AML-193 (cell line): ENCODE data around the gene C1QTNF12.

Experiments
- DNase-seq, 2 experiments: peaks; one replicate each; lab custom pipeline; 2025; lab: John Stamatoyannopoulos, UW

Gene C1QTNF12

DNA sequence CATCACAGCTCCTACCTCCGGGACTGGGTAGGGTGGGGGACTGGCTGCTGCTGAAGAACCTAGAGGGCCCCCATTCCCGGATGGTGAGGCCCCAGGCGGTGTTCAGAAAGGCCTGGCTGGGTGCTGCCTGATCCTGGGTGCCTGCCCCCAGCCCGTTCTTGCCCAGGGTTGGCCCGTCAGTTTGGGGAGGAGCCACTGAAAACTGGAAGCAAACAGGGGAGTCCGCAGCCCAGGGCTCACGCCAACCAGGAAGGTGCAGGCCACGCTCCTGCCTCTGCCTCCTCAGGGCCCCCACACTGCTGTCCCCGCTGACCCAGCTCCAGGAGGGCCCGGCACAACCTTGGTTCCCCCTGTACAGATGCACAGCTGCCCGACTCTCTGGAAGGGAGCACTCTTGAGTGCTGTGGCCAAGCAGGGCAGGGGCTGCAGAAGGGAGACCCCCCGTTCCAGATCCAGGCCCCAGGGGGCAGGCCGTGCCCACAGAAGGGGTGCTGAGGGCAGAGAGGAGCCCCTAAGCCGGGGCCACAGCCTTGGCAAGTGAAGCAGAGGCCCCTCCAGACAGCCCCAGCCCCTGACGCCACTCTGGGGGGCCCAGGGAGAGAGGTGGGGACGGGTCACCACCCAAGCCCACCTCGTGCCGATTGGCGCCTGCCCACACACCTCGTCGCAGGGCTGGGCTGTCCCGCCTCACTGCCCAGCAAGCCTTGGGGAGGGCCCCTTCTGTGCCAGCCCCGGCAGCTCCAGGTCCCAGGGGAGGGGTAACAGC is 5.5 kb downstream of the C1QTNF12 start:
- DNase-seq, result no peak

DNA sequence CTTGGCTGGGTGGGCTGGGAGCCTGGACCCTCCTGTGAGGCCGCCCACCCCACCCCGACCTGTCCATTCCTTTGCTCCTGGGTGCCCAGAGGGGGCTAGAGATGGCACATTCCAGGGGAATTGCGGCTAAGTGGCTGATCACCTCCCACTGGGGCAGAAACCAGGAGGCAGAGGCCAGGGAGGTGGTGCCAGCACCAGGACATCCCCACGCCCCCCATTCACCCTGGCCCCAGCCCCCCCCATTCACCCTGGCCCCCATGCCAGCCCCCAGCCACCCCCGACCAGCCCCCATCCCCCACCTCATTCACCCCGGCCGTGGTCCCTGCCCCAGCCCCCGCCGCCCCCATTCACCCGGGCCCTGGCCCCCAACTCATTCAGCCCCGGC is 6.2 kb downstream of the C1QTNF12 start:
- no peak for DNase-seq

DNA sequence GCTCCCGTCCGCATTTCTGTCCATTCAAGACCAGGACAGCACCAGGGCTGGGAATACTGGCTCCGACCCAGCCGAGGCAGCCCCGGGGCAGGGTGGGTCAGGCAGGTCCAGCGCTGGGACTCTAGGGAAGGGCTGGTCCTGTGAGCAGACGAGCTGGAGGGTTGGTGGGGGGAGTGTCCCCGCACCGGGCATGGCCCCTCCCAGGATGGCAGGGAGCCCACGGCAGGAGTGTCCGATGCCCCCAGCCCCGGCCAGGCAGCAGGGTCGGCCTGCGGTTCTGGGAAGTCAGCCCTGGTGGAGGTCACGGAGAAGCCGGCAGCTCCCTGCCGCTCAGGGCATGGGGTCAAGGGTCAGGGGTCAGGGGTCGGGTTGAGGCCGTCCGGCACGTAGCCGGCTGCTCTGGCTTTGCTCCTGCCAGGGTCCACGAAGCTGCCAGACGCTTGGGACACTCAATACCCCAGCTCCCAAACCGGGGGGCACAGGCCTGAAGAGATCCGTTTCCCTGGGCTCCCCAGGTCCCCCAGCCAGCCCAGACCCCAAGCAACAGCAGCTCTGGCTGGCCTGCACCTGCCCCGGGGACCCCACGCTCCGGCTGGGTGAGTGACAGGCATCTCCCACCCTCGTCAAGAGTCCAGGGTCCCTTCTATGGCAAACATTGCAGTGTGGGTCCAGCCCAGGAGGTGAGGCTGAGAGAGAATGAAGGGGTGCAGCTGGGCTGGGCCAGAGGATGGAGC is 6.7 kb downstream of the C1QTNF12 start:
- DNase-seq, result no peak

DNA sequence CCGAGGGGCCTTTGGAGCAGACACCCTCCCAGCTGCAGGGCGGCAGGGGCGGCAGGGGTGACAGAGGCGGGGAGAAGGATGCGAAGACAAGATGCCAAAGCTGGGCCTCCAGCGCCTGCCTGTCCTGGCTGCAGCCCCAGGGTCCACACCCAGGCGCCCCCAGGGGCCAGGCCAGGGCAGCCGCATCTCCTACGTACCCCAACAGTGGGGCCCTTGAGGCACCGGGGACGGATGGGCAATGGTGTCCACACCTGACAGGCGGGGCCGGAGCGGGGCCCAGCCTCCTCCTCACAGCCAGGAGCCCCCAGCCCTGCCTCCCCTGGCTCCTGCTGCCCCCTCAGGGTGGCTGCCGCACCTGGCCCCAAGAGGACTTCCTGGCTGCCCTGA is 7.3 kb downstream of the C1QTNF12 start:
- no peak for DNase-seq

DNA sequence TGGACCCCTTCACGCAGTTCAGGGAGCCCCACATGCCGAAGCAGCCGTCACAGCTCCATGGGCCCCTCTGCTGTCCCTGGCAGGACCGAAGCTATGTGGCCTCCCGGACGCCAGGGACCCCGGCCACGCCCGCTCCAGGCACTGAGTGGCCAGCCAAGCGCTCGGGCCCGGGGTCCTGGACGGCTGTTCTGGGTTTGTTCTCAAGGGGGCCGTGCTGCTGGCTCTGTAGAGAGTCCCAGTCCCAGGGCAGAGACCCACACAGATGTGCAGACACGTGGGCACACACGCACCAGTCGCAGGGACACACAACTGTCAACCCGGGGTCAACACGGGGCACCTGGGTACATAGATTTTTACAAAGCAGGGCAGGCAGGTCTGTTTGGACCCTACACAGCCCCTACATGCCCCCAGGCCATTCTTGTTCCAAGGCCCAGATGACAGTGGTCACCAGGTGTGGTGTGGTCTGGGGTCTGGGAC is 7.8 kb downstream of the C1QTNF12 start:
- no peak for DNase-seq

DNA sequence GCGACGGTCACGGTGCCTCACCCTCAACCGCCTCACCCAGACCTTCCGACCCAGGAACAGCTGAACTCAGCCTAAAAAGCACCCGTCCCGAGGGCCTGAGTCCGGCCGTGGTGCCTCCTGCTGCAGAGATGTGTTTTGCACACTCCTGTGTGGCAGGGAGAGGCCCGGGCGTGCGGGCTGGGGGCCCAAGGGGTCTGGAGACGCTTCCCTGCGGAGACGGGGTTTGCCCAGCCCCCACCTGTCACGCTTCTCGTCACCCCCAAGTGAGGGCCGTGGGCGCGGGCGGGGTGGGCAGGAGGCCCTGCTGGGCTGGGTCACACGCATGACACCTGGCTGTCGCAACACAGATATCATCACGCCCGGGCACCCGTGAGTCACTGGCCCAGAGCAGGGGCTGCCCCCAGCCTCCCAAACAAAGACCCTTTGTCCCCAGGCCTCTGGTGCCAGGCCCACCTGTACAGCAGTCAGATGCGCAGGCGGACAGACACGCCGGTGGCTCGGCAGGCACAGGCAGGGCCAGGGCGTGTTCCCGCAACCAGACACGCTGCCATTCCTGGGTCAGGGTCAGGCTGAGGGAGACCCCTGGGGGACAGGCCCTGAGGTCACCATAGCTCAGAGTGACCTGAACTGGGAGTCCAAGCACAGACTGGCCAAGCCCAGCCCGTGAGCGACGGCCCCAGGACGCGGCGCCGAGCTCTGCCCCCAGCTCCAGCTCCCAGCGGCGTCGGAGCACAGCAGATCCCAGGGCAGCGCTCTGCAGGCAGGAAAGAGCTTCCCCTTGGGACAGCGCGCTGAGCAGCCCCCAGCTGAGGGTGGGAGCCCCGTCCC is 8.4 kb downstream of the C1QTNF12 start:
- no peak for DNase-seq

DNA sequence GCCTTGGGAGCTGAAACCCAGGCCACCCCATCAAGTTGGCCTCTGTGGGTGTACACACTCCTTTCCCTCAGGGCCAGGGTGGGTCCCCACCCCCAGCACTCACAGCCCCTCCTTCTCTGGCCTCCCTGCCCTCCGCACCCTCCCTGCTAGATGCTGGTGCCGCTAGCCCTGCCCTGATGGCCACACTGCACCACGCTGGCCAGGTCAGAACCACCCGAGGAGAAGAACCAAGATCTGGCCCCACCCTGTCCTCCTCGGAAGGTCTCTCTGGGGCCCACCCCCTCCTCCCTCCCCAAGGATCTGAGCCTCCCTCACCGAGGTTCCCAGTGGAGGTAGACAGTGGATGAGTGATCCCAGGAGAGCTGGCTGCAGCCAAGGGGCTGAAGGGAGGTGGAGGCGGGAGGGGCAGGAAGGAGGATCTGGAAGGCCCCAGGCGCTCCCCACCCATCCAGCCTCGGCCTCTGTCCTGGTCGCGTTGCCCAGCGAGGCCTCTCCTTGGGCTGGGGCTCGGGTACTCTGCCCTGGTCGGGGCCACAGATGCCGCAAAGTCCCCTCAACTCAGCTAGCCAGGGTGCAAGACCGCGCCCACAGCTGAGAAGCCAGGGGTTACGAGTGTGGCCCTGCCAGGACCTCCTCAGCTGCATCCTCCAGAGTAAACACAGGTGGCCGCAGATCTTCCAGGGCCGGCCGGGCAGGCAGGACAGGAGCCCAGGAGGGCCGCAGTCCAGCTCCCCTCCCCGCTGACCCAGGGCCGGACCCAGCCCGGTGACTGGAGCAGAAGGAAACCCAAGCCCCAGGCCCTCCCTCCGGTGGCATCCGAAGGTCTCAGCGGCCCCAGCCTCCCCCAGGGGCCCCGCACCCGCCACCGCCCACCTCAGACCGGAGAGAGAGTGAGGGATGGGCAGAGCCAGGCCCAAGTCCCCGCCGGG is 9.3 kb downstream of the C1QTNF12 start:
- DNase-seq, result no peak

DNA sequence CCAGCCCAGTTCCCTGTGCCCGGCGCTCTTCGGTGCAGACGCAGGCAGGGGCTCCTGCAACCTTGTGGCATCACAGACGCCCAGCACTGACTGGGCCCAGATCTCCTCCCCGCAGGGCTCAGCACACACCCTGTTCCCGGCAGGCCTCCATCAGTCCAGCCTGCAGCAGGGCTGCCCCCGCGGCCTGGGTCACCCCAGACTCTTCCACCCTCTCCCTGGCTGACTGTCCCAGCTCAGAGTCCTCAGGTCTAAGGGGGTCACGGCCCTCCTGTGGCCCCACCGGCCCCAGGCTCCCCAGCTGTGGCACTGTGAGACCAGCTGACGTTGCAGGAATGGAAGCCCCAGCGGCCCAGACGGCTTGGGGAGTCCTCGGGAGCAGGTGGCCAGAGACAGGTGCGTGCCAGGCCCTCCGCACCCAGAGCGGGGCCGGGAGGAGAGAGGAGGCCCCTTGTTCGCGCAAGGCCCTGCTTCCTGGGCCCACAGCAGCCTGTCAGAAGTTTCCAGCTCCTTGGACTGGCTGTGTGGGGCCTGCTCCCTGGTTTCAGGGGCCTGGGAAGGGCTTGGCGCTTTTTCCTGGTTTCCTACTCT is 10.3 kb downstream of the C1QTNF12 start:
- no peak for DNase-seq

DNA sequence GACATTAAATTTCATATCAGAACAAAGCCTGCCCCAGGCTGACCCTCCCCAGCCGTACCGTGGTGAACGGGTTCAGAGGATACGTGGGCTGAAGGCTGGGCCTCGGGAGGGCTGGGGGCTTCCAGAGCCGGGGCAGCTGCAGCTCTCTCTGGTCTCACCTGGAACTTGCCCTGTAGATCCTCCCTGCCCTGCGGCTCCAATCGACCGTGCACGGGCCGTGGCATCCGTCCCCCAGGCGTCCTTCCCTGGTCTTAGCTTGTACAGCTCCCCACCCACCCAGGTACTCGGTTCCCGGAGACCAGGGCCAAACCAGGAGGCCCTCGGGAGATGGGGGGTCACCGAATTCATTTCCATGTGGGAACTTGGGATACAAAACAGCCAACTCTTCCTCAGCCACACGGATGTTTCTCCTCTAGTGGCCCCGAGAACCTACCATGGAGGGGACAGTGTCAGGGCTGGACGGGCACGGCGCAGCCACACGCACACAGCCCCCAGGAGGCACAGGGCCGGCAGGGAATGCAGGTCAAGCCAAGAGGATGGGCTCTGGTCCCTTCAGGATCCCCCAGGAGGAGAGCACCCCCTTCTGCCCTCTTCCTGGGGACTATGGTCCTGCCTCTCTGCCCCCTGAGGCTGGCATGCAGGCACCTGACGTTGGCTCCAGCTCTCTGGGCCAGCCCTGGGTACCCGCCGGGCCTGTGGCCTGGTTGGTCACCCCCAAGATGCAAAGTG is 11.3 kb downstream of the C1QTNF12 start:
- no peak for DNase-seq

DNA sequence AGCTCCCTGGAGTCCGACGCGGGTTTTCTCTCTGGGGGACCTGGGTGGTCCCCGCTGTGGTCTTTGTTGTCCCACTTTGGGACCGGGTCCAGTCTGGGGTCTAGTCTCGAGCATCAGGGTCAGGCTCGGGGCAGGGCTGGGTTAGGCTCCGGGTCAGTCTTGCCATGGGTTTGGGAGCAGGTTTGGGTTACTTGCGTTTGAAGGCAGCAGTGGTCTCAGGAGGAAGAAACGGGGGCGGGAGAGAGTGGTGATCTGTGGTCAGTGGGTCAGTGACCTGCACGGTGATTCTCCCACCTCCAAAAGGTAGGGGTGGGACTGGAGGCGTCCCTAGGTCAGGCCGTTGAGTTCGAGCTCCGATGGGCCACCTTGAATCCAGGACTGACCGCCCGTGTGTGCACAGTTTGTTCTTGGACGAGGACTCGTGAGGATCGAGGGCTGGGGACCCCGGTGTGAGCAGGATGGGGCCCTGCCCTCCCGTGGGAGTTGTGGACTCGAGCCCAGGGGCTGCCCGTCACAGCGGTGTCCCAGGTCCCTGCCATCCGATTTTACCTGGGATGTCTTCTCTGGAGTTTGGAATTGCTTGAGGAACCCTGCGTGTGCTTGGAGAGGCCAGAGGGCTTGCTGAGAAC is 12.2 kb downstream of the C1QTNF12 start:
- no peak for DNase-seq

DNA sequence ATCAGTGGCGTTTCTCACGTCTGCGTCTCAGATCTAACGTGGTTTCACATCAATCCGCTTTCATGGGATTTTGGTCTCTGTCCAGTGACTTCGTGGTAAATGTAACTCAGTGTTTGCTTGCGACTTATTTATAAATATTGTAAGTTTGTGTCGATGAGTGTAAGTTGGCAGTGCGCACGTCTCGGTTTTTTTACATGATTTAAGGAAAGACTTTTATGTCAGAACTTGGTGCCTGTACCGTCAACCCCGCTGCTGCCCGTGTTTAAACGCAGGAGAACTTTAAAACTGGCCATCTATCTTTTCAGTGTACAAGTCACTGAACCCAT is 13.0 kb downstream of the C1QTNF12 start:
- DNase-seq, result no peak

DNA sequence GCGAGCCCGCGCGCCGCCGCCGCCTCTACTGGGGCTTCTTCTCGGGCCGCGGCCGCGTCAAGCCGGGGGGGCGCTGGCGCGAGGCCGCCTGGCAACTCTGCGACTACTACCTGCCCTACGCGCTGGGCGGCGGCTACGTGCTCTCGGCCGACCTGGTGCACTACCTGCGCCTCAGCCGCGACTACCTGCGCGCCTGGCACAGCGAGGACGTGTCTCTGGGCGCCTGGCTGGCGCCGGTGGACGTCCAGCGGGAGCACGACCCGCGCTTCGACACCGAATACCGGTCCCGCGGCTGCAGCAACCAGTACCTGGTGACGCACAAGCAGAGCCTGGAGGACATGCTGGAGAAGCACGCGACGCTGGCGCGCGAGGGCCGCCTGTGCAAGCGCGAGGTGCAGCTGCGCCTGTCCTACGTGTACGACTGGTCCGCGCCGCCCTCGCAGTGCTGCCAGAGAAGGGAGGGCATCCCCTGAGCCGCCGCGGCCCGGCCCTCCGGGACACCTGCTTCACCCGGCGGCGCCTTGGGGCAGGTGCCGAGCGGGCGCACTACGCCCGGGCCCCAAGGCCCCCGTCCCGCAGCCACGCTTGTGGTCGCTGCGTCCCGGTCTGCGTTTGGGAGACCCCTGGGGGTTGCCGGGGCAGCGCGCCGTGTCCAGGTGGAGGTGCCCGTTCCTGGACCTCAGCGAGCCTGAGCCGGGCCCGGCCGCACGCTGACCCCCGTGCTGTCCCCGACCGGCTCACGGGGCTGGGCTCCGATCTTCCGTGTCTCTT is 13.5 kb downstream of the C1QTNF12 start:
- DNase-seq, result no peak

DNA sequence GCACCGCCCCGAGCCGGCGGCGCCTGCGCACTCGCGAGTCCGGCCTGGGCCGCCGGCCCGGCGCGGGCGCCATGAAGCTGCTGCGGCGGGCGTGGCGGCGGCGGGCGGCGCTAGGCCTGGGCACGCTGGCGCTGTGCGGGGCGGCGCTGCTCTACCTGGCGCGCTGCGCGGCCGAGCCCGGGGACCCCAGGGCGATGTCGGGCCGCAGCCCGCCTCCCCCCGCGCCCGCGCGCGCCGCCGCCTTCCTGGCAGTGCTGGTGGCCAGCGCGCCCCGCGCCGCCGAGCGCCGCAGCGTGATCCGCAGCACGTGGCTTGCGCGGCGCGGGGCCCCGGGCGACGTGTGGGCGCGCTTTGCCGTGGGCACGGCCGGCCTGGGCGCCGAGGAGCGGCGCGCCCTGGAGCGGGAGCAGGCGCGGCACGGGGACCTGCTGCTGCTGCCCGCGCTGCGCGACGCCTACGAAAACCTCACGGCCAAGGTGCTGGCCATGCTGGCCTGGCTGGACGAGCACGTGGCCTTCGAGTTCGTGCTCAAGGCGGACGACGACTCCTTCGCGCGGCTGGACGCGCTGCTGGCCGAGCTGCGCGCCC is 14.2 kb downstream of the C1QTNF12 start, which contains the start of gene B3GALT6:
Gene B3GALT6 (plus strand): TSS at position 30 of the 588 bp plus-strand sequence. CDS start 42 bp downstream, at position 72.
- DNase-seq, result no peak

DNA sequence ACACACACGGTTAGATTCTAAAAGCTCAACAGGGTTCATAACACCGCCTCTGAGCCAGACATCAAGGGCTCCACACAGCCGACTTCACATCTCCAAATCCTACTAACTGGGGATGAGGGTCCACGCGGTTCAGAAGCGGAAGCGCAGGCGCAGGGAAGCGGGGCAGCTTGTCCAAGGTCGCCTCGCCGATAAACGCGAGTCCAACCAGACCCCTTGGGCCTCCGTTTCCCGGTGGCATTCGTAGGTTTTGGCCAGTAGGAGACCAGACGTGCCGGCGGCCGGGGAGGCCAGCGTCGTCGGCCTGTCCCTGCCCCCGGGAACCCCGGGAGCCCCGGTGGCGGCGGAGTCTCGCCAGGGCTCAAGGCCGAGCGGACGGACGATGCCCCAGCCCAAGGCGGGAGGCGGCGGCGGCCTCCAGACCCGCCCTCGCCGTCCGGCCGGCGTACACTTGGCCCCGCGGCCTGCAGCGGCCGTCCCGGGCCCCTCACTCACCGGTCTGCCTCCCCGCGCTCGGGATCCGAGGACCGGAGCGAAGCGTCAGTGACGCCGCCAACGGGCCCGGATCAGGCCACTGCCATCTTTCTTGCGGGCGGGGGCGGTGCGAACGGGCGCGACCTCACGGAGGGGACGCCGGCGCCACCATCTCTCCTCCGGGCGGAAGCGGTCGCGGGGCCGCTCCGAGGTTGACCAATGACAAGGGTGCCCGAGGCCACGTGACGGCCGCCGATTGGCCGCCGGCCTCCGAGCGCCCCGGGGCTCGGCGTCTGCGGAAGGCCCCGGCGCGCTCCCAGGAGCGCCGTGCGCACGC is 14.9 kb downstream of the C1QTNF12 start, which contains the start of gene SDF4:
Gene SDF4 (minus strand): TSS at position 602 of the 808 bp plus-strand sequence. CDS start 3,229 bp downstream, outside the sequence.
- DNase-seq, result peak; percentile 88 to 89

DNA sequence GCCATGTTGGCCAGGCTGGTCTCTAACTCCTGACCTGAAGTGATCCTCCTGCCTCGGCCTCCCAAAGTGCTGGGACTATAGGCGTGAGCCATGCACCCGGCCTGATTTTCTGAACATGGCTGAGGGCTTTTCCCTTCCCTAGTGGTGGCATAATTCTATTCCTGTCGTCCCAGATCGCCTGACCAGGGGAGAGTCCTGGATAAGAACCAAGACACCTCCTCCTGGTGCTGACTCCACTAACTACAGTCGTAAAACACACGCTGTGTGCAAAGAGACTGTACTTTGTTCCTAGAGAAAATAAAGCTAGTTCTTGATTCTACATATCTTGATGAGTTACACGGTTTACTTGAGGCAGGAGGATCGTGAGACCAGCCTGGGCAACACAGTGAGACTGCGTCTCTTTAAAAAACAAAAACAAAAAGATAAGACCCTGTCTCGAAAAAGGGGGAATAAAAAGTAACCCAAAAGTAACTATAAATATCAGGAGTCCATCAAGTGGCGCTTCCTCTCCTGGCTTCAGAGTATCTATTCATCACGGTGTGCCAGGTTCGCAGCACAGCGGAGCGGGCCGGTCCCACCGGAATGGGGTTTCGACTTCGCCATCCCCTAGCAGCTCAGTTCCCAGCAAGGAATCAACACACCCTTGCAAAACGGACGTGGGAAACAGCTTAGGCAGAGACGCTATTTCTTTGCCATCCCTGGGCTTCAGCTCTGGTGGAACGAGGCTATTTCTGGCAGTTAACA is 15.7 kb downstream of the C1QTNF12 start:
- peak; percentile 27 to 49 for DNase-seq

DNA sequence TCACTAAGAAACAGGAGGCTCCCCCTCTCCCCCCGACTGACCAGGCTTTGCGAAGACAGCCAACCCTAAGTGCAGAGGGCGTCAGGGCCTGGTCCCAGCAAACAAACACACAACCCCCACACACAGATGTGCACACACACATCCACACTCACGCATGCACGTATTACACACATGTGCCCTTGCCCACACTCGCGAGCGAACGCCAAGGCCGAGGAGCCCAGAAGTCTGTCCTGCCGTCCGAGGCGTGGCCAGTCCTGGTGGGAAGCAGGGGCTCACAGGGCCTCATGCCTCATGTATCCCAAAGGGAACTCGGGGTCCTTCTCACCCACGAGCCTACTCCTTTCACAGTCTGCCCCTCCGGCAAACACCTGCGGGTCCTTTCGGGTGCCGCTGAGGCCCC is 16.8 kb downstream of the C1QTNF12 start:
- DNase-seq, result no peak
